NCI-H82 treated with DMSO at 0.1 percent for 48 hours (cell line): ENCODE measurements around the gene GSG1L.

Experiments used
- DNase-seq: peaks from one replicate; lab custom pipeline; 2025; ENCODE audit not compliant: unreplicated experiment; lab: John Stamatoyannopoulos, UW

The GSG1L gene

GRCh38 chr16:27800817-27801216, 262.7 kb downstream of the GSG1L start:
- DNase-seq, result no peak

GRCh38 chr16:27799896-27800295, 263.6 kb downstream of the GSG1L start:
- no peak for DNase-seq

GRCh38 chr16:27798241-27798640, 265.3 kb downstream of the GSG1L start:
- DNase-seq, result no peak

GRCh38 chr16:27795992-27796614, 267.4 kb downstream of the GSG1L start:
- no peak for DNase-seq

- DNase-seq, result no peak
Observed at GRCh38 chr16:27793249-27793622, 270.3 kb downstream of the GSG1L start.

GRCh38 chr16:27792486-27793248, 270.8 kb downstream of the GSG1L start:
- DNase-seq, result no peak

GRCh38 chr16:27791404-27791719, 272.2 kb downstream of the GSG1L start:
- no peak for DNase-seq

- DNase-seq, result no peak
Observed at GRCh38 chr16:27790546-27791403, 272.7 kb downstream of the GSG1L start.

GRCh38 chr16:27789595-27790241, 273.8 kb downstream of the GSG1L start:
- no peak for DNase-seq

GRCh38 chr16:27789150-27789549, 274.4 kb downstream of the GSG1L start:
- no peak for DNase-seq

GRCh38 chr16:27787665-27788064, 275.8 kb downstream of the GSG1L start:
- DNase-seq, result no peak

- no peak for DNase-seq
Observed at GRCh38 chr16:27786923-27787625, 276.4 kb downstream of the GSG1L start.

GRCh38 chr16:27786221-27786922, 277.1 kb downstream of the GSG1L start:
- no peak for DNase-seq

GRCh38 chr16:27785307-27785678, 278.2 kb downstream of the GSG1L start:
- no peak for DNase-seq

GRCh38 chr16:27784351-27785306, 278.9 kb downstream of the GSG1L start:
- DNase-seq, result no peak

GRCh38 chr16:27781981-27782880, 281.3 kb downstream of the GSG1L start:
- no peak for DNase-seq

GRCh38 chr16:27781195-27781524, 282.4 kb downstream of the GSG1L start:
- DNase-seq, result no peak

GRCh38 chr16:27780468-27781194, 282.9 kb downstream of the GSG1L start:
- no peak for DNase-seq
